T-helper 1 cell treated with Interleukin-12 subunit alpha and Interleukin-12 subunit beta and Interleukin-4 antibody, amounts not matched to agents 30 μg/mL and 1 μg/mL, for 36 hours (primary cell): ENCODE measurements around the gene RINT1.

Experiments
- H3K27ac Mint-ChIP-seq: one replicate; pipeline ENCODE4 v1.8.0; 2021; ENCODE audit warnings: mild to moderate bottlenecking, mixed read lengths
- H3K27me3 Mint-ChIP-seq: one replicate; pipeline ENCODE4 v1.8.0; 2021; ENCODE audit warnings: low read depth, mixed read lengths
- H3K36me3 Mint-ChIP-seq: one replicate; pipeline ENCODE4 v1.8.0; 2021; ENCODE audit warnings: low read depth, mixed read lengths
- H3K4me1 Mint-ChIP-seq: one replicate; pipeline ENCODE4 v1.8.0; 2021; ENCODE audit warnings: low read depth, mixed read lengths
- H3K4me3 Mint-ChIP-seq: one replicate; pipeline ENCODE4 v1.8.0; 2021; ENCODE audit warnings: mild to moderate bottlenecking, moderate library complexity, mixed read lengths
- H3K9me3 Mint-ChIP-seq: one replicate; pipeline ENCODE4 v1.8.0; 2021; ENCODE audit warnings: mixed read lengths

RINT1 gene

DNA sequence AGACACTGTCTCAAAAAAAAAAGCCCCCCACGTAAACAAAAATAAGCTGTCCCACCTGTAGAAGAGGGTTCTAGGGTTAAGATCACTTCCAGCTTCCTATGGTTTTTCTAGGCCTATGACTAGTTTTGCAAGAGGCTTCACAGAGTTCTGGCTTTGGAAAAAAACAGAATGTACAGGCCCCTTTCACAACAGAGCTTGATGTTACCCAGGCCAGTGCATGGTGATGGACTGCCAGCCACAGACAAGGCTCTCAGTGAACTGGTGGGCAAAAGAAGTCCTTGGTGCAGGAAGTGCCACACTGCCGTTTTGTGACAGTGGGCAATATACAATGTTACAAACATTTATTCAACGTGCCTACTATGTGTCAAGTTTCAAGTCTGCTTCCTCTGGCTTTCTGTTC, 67.5 kb downstream of the RINT1 start:
- no peaks in the 10 kb centered on the region for H3K9me3 Mint-ChIP-seq
- peaks cover 25% of the 10 kb centered on the region for H3K27me3 Mint-ChIP-seq
- H3K27ac Mint-ChIP-seq, result no peak overlapping the region
- no peaks in the 10 kb centered on the region for H3K4me1 Mint-ChIP-seq
- H3K4me3 Mint-ChIP-seq, result no peak overlapping the region
- H3K36me3 Mint-ChIP-seq, result no peaks in the 10 kb centered on the region

DNA sequence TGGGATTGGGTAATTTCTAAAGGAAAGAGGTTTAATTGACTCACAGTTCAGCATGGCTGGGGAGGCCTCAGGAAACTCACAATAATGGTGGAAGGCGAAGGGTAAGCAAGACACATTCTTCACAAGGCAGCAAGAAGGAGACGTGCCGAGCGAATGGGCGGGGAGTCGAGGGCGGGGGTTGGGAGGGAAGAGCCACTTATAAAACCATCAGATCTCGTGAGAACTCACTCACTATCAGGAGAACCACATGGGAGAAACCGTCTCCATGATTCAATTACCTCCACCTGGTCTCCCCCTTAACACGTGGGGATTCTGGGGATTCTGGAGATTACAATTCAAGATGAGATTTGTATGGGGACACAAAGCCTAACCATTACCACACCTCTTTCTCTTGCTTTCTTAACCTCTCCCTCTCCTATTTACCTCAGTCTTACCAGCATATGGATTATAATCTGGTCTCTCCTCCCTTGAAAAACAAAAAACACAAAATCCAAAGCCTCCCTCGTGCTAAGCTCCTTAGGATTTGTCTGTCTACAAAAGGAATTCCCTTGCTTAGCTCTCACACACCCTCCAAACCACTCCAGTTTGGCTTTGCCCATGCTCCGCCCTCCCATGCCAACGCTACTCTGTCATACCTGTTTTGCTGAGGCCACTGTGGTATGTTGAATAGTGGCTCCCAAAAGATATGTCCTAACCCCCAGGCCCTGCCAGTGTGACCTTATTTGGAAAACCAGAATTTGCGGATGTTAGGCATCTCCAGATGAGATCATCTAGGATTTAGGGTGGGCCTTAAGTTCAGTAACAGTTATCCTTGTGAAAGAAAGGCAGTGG, 68.9 kb downstream of the RINT1 start:
- Mint-ChIP-seq H3K9me3 (no peaks in the 10 kb centered on the region), H3K4me3 (no peak overlapping the region), H3K36me3 (no peaks in the 10 kb centered on the region), H3K27me3 (peaks cover 21% of the 10 kb centered on the region), H3K27ac (no peak overlapping the region), H3K4me1 (no peaks in the 10 kb centered on the region)

DNA sequence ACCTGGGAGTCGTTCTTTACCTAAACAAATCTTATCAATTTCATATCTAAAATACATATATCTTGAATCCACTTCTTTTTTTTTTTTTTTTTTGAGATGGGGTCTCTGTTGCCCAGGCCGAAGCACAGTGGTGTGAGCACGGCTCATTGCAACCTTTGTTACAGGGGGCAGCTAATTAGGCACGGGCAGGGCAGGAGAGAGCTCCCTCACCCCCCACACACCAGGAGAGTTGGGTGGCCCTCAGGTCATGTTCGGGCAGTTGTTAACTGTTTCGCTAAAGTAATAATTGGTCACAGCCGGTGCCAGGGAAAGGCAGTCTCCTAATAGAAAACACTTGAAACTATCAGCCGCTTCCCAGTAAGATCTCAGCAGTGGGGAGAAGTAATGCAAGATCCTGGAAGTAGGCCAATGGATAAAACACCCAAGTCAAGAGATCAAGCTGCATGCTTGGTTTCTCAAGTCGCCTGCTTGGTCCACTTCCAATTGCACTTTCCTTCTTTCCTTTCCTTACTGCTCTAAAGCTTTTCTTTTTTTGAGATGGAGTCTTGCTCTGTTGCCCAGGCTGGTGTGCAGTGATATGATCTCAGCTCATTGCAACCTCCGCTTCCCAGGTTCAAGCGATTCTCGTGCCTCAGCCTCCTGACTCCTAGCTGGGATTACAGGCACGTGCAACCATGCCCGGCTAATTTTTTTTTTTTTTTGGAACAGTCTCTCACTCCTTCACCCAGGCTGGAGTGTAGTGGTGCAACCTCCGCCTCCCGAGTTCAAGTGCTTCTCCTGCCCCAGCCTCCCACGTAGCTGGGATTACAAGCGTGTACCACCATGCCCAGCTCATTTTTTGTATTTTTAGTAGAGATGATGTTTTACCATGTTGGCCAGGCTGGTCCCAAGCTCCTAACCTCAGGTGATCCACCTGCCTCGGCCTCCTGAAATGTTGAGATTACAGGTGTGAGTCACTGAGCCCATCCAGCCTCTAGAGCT, 70.6 kb downstream of the RINT1 start:
- H3K4me1 Mint-ChIP-seq, result no peaks in the 10 kb centered on the region
- H3K36me3 Mint-ChIP-seq, result no peaks in the 10 kb centered on the region
- H3K9me3 Mint-ChIP-seq, result no peaks in the 10 kb centered on the region
- no peak overlapping the region for H3K4me3 Mint-ChIP-seq
- no peak overlapping the region for H3K27ac Mint-ChIP-seq
- H3K27me3 Mint-ChIP-seq, result peaks cover 11% of the 10 kb centered on the region

DNA sequence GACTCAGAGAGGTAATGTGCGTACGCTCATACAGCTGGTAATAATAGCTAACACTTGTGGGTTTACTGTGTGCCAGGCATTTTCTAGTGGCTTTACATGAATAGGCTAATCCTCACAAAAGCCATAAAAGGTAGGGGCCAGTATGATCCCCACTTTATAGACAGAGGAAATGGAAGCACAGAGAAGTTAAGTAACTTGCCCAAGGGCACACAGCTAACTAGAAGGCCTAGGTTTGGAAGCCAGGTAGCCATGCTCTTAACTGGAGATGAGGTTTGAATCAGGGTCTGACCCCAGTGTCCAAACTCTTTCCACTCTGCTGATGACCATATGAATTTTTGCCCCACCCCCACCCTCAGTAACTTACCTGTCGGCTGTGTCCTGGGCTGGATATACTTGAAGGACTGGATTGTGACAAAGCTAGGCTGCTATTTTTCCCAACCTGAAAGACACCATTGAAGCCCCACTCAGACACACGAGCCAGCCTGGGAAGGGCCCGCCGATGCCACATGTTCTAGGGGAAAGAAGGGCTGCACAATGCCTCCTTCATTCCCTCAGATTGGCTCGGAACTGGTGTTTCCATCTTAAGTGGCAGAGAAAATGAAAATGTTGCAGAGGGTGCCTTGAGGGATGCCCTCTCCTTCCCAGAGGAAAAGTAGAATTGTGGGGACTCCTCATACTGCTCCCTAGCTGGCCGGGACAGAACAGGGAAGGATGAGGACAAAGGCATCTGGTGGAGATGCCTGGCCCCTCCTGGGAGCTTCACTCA, 78.3 kb downstream of the RINT1 start:
- Mint-ChIP-seq H3K27ac (no peak overlapping the region), H3K36me3 (peaks cover 9% of the 10 kb centered on the region), H3K4me1 (no peaks in the 10 kb centered on the region), H3K27me3 (no peaks in the 10 kb centered on the region), H3K4me3 (no peak overlapping the region), H3K9me3 (no peaks in the 10 kb centered on the region)

DNA sequence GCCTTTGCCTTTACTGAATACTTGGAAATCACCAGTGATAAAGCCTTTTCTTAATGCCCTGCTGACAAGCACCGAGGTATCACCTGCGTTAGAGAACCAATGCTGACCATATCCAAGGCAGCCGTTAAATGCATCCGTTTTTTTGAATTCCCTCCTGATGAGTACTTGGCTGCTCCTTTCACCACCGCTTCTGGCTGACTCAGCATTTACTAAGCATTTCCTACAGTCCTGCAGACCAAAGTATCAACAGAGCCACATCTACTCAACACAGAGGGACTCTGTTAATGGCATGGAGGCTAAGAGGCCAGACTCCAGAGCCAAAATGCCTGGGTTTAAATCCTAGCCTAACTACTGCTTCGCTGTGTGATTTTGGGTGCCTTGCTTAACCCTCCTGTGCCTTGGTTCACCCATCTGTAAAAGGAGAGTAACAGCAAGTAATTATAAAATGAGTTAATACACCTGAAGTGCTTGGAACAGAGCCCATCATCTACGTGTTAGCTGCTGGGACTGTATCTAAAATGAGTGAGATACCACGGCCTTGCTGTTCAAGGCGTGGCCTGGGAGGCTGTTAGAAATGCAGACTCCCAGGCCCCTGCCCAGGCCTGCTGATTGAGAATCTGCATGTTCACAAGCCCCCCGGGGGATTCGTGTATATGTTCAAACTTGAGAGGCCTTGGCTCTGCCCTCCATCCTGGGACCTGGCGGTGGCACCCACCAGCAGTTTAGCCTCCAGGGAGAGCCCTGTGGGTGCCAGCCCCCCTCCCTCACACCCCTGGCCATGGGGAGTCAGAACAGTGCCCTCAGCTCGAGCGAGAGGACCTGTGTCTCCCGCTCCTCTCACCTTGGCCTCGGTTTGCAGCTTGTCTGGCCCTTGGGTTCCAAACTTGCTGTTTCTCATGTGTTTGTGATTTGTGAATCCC, 80.1 kb downstream of the RINT1 start:
- Mint-ChIP-seq H3K4me1 (no peaks in the 10 kb centered on the region), H3K9me3 (no peaks in the 10 kb centered on the region), H3K4me3 (no peak overlapping the region), H3K27me3 (no peaks in the 10 kb centered on the region), H3K36me3 (peaks cover 9% of the 10 kb centered on the region), H3K27ac (no peak overlapping the region)

DNA sequence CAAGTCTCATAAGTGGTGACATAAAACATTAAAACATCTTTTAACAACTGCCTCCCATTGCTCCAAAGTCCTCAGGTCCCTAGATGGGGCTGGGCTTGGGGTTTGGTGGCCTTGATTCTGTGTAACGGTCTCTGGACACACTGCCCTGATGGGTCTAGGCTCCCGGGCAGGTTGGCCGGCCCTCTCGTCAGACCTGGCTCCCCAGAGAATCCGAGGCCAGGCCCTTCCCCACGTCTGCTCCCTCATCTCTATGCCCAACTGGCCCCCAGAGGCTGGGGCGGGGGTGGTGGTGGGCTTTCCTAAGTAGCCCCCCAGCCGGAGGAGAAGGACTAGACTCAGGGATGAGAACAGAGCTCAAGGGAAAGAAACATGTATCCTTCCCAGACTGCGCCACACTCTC, 80.8 kb downstream of the RINT1 start:
- no peaks in the 10 kb centered on the region for H3K27me3 Mint-ChIP-seq
- no peak overlapping the region for H3K27ac Mint-ChIP-seq
- no peak overlapping the region for H3K4me3 Mint-ChIP-seq
- peaks cover 9% of the 10 kb centered on the region for H3K36me3 Mint-ChIP-seq
- no peaks in the 10 kb centered on the region for H3K4me1 Mint-ChIP-seq
- no peaks in the 10 kb centered on the region for H3K9me3 Mint-ChIP-seq

DNA sequence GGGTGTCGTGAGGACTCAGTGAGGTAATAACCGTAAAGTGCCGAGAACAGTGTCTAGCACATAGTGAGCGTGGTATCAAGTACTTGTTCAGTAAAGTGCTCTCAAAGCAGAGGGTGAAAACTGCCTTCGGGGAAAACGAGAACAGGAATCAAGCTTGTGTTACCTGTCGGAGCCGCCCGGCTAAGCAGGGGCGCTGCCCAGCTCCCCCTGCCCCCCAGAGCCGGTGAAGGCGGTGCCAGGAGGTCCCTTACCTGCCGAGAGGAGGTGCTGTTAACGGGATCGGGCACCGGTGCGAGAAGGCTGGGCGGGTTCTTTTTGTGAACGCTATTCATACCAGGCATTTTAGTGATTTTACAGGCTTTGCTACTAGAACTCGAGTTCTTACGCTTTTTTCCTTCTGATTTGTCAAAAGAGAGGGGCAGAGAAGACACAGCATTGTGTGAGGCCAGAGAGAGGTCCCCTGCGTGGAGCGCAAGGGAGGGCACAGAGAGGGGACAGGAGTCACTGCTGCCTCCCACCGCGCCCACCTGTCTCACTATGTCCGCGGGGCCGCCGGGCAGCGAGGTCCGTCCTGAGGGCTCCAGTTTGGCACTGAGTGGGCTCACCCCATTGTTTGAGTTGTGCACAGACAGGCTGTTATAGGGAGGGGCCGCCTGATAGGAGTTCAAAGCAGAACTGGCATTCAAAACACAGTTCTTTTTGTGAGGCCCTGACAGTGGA, 81.8 kb downstream of the RINT1 start:
- peaks cover 9% of the 10 kb centered on the region for H3K36me3 Mint-ChIP-seq
- no peaks in the 10 kb centered on the region for H3K4me1 Mint-ChIP-seq
- H3K27ac Mint-ChIP-seq, result no peak overlapping the region
- no peaks in the 10 kb centered on the region for H3K9me3 Mint-ChIP-seq
- H3K4me3 Mint-ChIP-seq, result no peak overlapping the region
- H3K27me3 Mint-ChIP-seq, result no peaks in the 10 kb centered on the region

DNA sequence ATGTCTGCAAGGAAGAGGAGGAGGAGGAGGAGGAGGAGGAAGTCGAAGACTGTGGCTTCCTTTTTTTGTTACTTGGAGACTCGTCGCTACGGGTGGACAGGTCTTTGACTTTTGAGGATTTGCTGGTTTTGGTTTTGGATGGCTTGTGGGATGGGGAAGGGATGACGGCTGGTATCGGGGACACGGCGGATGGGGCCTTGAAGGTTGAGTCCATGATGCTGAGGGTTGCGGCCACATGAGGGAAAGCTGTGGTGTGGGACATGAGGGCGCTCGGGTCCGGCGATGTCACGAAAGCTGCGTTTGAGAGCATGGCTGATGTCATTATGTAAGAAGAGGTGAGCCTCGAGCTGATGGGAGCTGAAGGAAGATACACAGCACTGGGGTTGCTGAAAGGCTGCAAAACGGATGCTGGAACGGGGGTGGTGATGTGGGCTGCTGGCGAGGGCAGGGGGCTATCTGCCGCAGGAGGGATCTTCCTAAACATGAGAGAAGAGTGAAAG, 82.4 kb downstream of the RINT1 start:
- Mint-ChIP-seq H3K27ac (no peak overlapping the region), H3K27me3 (no peaks in the 10 kb centered on the region), H3K4me3 (no peak overlapping the region), H3K36me3 (peaks cover 9% of the 10 kb centered on the region), H3K9me3 (no peaks in the 10 kb centered on the region), H3K4me1 (no peaks in the 10 kb centered on the region)
